ENCODE measurements around the gene DMBX1. TPM values are rescaled to one million over a fixed set of nuclear protein-coding genes. Genes with fewer than 3 reads are reported as not detected.

DMBX1 gene
- polyA plus RNA-seq, 1 donor from 2014 or later: 0.28 TPM

DNA sequence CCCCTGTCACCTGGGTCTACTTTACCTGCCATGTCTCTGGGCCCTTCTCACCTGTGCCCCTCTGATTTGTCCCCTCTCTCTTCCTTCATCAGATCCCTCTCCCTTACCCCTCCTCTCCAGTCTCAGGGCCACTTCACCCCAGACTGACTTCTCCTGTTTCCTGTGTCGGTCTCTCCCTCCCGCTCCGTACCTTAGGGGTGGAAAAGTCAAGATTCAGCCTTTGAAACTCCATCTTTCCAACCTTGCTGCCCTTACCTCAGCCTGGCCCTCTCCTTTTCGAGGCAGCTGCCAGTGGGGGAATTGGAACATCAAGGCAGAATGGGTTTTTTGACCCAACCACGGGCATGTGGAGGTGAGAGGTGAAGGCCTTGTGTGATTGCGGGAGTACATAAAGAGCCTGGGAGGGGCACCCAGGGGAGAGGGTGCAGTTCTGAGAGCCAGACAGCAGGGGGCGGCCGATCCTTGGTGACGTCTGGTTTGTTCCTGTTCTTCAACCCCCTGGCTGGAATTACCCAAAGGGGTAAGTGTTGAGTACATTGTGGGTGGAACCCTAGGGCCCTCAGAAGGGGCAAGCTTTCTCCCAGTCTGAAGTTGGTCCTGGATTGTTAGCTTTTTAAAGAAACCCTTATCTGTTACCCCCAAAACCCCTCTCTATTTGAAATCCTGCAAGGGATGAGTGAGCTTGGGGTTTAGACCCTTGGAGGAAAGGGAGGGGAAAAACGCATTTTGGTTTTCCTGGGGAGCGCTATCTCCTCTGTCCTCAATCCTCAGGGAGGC is 12.3 kb upstream of the DMBX1 start:
- Histone ChIP-seq H2AFZ (ENCODE audit: low read depth, low read length) (no peak overlapping the region), H3K9ac (ENCODE audit: low read length) (no peak overlapping the region), H3F3A (ENCODE audit: insufficient read depth, low read length, poor library complexity, severe bottlenecking) (no peaks in the 10 kb centered on the region), H3K27me3 (ENCODE audit: insufficient read depth, low read depth, low read length) (peaks cover 47% of the 10 kb centered on the region), H3K27ac (ENCODE audit: low read length) (no peak overlapping the region), H3K4me3 (ENCODE audit: low read length) (no peak overlapping the region), H3K4me2 (ENCODE audit: low read length) (no peak overlapping the region), H4K20me1 (ENCODE audit: insufficient read depth) (no peaks in the 10 kb centered on the region), H3K36me3 (ENCODE audit: insufficient read depth, low read length) (no peaks in the 10 kb centered on the region), H3K9me2 (ENCODE audit: insufficient read depth, low read length) (no peaks in the 10 kb centered on the region), H3K9me3 (ENCODE audit: low read length) (no peaks in the 10 kb centered on the region), H3K79me2 (replicated peaks; ENCODE audit: insufficient read depth, low read length) (no peaks in the 10 kb centered on the region)
- TF ChIP-seq POLR2AphosphoS5 (IDR thresholded peaks at IDR 0.05) (no peak), MXI1 (conservative IDR thresholded peaks at IDR 0.05; ENCODE audit: poor library complexity, severe bottlenecking) (no peak), SMC3 (conservative IDR thresholded peaks at IDR 0.05; ENCODE audit: poor library complexity) (peak; percentile 73), EZH2 (IDR thresholded peaks at IDR 0.05; ENCODE audit: borderline replicate concordance, insufficient read depth, low read length, poor library complexity, severe bottlenecking) (no peak), EP300 (conservative IDR thresholded peaks at IDR 0.05; ENCODE audit: poor library complexity, severe bottlenecking) (no peak), RAD21 (conservative IDR thresholded peaks at IDR 0.05) (peak; percentile 72), TAF1 (IDR thresholded peaks at IDR 0.05; ENCODE audit: low read depth) (no peak)
- TF ChIP-seq, protein P1, sequence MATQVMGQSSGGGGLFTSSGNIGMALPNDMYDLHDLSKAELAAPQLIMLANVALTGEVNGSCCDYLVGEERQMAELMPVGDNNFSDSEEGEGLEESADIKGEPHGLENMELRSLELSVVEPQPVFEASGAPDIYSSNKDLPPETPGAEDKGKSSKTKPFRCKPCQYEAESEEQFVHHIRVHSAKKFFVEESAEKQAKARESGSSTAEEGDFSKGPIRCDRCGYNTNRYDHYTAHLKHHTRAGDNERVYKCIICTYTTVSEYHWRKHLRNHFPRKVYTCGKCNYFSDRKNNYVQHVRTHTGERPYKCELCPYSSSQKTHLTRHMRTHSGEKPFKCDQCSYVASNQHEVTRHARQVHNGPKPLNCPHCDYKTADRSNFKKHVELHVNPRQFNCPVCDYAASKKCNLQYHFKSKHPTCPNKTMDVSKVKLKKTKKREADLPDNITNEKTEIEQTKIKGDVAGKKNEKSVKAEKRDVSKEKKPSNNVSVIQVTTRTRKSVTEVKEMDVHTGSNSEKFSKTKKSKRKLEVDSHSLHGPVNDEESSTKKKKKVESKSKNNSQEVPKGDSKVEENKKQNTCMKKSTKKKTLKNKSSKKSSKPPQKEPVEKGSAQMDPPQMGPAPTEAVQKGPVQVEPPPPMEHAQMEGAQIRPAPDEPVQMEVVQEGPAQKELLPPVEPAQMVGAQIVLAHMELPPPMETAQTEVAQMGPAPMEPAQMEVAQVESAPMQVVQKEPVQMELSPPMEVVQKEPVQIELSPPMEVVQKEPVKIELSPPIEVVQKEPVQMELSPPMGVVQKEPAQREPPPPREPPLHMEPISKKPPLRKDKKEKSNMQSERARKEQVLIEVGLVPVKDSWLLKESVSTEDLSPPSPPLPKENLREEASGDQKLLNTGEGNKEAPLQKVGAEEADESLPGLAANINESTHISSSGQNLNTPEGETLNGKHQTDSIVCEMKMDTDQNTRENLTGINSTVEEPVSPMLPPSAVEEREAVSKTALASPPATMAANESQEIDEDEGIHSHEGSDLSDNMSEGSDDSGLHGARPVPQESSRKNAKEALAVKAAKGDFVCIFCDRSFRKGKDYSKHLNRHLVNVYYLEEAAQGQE (IDR thresholded peaks at IDR 0.05; ENCODE audit: borderline replicate concordance): no peak
- TF ChIP-seq, protein P2, sequence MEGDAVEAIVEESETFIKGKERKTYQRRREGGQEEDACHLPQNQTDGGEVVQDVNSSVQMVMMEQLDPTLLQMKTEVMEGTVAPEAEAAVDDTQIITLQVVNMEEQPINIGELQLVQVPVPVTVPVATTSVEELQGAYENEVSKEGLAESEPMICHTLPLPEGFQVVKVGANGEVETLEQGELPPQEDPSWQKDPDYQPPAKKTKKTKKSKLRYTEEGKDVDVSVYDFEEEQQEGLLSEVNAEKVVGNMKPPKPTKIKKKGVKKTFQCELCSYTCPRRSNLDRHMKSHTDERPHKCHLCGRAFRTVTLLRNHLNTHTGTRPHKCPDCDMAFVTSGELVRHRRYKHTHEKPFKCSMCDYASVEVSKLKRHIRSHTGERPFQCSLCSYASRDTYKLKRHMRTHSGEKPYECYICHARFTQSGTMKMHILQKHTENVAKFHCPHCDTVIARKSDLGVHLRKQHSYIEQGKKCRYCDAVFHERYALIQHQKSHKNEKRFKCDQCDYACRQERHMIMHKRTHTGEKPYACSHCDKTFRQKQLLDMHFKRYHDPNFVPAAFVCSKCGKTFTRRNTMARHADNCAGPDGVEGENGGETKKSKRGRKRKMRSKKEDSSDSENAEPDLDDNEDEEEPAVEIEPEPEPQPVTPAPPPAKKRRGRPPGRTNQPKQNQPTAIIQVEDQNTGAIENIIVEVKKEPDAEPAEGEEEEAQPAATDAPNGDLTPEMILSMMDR (IDR thresholded peaks at IDR 0.05; ENCODE audit: poor library complexity, severe bottlenecking): peak; percentile 76

DNA sequence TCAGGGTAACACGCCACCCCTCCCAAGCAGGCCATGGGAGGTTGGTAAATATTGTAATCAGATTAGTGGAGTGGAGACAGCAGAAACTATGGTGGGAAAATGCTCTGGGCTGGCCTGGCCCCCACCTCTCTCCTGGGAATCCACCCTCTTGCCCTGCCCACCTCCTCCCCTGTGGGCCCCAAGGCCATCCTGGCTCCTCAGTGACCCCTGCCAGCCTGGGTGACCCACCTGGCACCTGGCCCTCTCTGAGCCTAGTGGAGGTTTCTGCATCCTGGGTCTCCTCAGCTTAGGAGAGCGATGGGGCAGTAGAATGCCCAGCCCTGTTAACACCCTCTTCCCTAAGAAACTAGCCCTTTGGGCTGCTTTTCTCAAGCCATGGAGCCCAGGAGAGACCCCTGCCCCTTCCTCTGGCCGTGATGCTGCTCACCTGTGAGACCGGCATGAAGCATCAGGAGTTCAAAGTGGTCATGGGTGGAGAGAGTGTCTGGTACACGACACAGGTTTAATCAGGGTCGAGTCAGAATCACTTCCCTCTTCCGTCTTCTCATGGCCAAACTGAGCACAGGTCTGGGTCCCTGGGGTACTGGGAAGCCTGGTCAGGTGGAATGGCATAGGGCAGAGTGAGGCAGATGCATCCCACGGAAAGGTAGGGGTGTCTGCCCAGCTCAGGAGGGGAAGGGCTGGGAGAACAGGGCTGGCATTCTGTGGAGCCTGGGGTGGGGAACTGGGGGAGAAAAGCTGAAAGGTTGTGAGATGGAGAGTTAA is 10.7 kb upstream of the DMBX1 start:
- Histone ChIP-seq H3K9me2 (ENCODE audit: insufficient read depth, low read length) (no peaks in the 10 kb centered on the region), H3K9me3 (ENCODE audit: low read length) (no peaks in the 10 kb centered on the region), H3K27ac (ENCODE audit: low read length) (no peak overlapping the region), H3K9ac (ENCODE audit: low read length) (no peak overlapping the region), H3K36me3 (ENCODE audit: insufficient read depth, low read length) (no peaks in the 10 kb centered on the region), H3K79me2 (replicated peaks; ENCODE audit: insufficient read depth, low read length) (no peaks in the 10 kb centered on the region), H3K4me2 (ENCODE audit: low read length) (no peak overlapping the region), H3K4me3 (ENCODE audit: low read length) (no peak overlapping the region), H2AFZ (ENCODE audit: low read depth, low read length) (no peak overlapping the region), H3K27me3 (ENCODE audit: insufficient read depth, low read depth, low read length) (peaks cover 50% of the 10 kb centered on the region), H3F3A (ENCODE audit: insufficient read depth, low read length, poor library complexity, severe bottlenecking) (no peaks in the 10 kb centered on the region), H4K20me1 (ENCODE audit: insufficient read depth) (no peaks in the 10 kb centered on the region)
- TF ChIP-seq SMC3 (conservative IDR thresholded peaks at IDR 0.05; ENCODE audit: poor library complexity) (no peak), TAF1 (IDR thresholded peaks at IDR 0.05; ENCODE audit: low read depth) (no peak), EZH2 (IDR thresholded peaks at IDR 0.05; ENCODE audit: borderline replicate concordance, insufficient read depth, low read length, poor library complexity, severe bottlenecking) (no peak), MXI1 (conservative IDR thresholded peaks at IDR 0.05; ENCODE audit: poor library complexity, severe bottlenecking) (no peak), POLR2AphosphoS5 (IDR thresholded peaks at IDR 0.05) (no peak), EP300 (conservative IDR thresholded peaks at IDR 0.05; ENCODE audit: poor library complexity, severe bottlenecking) (no peak), RAD21 (conservative IDR thresholded peaks at IDR 0.05) (no peak)
- TF ChIP-seq, protein P1 (IDR thresholded peaks at IDR 0.05; ENCODE audit: borderline replicate concordance): no peak
- TF ChIP-seq, protein P2 (IDR thresholded peaks at IDR 0.05; ENCODE audit: poor library complexity, severe bottlenecking): no peak

All from neural cell (in vitro differentiated cells).